ENCODE measurements around the gene DBNDD1.
A peak's percentile ranks its signal among the peaks of the same experiment; 100 is the strongest.

The DBNDD1 gene

GRCh38 chr16:89962754-89963498 is 56.3 kb downstream of the DBNDD1 start:
- DNase-seq (ENCODE audit: low read depth, low spot score) = no peak

- no peak for DNase-seq (ENCODE audit: low read depth, low spot score)
Observed at GRCh38 chr16:89961920-89962319, 57.3 kb downstream of the DBNDD1 start.

- DNase-seq (ENCODE audit: low read depth, low spot score) = no peak
Observed at GRCh38 chr16:89960966-89961365, 58.3 kb downstream of the DBNDD1 start.

GRCh38 chr16:89958596-89958995 is 60.7 kb downstream of the DBNDD1 start:
- DNase-seq (ENCODE audit: low read depth, low spot score) = no peak

- DNase-seq (ENCODE audit: low read depth, low spot score) = peak; percentile 69
Observed at GRCh38 chr16:89958068-89958467, 61.2 kb downstream of the DBNDD1 start.

- DNase-seq (ENCODE audit: low read depth, low spot score) = no peak
Observed at GRCh38 chr16:89957216-89957785, 62.0 kb downstream of the DBNDD1 start.

GRCh38 chr16:89956505-89957215 is 62.6 kb downstream of the DBNDD1 start:
- no peak for DNase-seq (ENCODE audit: low read depth, low spot score)

- no peak for DNase-seq (ENCODE audit: low read depth, low spot score)
Observed at GRCh38 chr16:89955001-89955685, 64.1 kb downstream of the DBNDD1 start.

Measured in iPS DF 19.7 (cell line).